DND-41 (cell line): ENCODE data around the gene DGKQ.

Experiments used
- EZH2 ChIP-seq: IDR thresholded peaks from 3 replicates; pipeline ENCODE4 v1.6.1; 2012; ENCODE audit warnings: borderline replicate concordance, low read depth, mild to moderate bottlenecking, moderate library complexity, low read length, inconsistent platforms; ENCODE audit not compliant: severe bottlenecking
- TF ChIP-seq, protein P1 (sequence below): IDR thresholded peaks from 2 replicates; pipeline ENCODE4 v1.5.1; 2012; ENCODE audit warnings: borderline replicate concordance, low read length, moderate library complexity, mild to moderate bottlenecking; ENCODE audit not compliant: poor library complexity, severe bottlenecking; ENCODE audit errors: extremely low read depth

DNA sequence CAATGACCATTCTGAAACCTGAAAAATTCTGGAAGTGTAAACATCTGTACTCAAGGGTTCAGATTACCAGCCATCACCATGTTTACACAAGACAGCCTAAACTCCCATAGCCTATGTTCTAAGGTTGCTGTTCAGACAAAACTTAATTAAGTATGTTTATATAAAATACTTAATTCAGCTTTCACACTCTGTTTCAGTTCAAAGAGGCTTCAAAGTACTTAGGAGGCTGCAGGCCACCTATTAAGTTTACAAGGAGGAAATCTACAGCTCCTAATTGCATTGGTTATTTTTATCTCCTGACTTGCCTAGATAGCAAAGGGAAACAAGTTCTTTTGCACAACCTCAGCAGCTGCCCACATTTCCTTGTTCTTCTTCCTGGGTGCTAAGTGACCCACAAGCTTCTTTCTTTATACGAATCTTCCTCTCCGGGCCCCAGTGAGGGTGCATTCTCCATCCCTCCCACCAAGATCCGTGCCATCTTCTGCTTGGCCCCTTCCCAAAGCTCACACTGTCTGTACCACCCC, 43.3 kb downstream of the DGKQ start:
- no peak for TF ChIP-seq EZH2
- TF ChIP-seq, protein P1, sequence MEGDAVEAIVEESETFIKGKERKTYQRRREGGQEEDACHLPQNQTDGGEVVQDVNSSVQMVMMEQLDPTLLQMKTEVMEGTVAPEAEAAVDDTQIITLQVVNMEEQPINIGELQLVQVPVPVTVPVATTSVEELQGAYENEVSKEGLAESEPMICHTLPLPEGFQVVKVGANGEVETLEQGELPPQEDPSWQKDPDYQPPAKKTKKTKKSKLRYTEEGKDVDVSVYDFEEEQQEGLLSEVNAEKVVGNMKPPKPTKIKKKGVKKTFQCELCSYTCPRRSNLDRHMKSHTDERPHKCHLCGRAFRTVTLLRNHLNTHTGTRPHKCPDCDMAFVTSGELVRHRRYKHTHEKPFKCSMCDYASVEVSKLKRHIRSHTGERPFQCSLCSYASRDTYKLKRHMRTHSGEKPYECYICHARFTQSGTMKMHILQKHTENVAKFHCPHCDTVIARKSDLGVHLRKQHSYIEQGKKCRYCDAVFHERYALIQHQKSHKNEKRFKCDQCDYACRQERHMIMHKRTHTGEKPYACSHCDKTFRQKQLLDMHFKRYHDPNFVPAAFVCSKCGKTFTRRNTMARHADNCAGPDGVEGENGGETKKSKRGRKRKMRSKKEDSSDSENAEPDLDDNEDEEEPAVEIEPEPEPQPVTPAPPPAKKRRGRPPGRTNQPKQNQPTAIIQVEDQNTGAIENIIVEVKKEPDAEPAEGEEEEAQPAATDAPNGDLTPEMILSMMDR, result no peak
